ENCODE results near the gene PGAM4. TPM values are rescaled to one million over a fixed set of nuclear protein-coding genes. Genes with fewer than 3 reads are reported as not detected.
"Not testable (repeated sequence)": the region's sequence is repeated elsewhere in the genome, so short reads cannot be mapped to it uniquely, and the experiment has no call there.

The PGAM4 gene
- total and polyA plus RNA-seq, 9 donors: 0.13 to 0.48 (median 0.26) TPM; not detected in 6

- Histone ChIP-seq H3K4me1 (ENCODE audit: control insufficient read depth, insufficient read depth, low read length) (no peaks in the 10 kb centered on the region), H3K9me3 (replicated peaks; ENCODE audit: control insufficient read depth, low read depth, low read length) (no peaks in the 10 kb centered on the region), H3K4me3 (ENCODE audit: low read length) (no peak overlapping the region), H3K36me3 (ENCODE audit: control insufficient read depth, insufficient read depth, low read length) (no peaks in the 10 kb centered on the region), H3K27me3 (ENCODE audit: control insufficient read depth, insufficient read depth, low read length) (no peaks in the 10 kb centered on the region), H3K27ac (ENCODE audit: low read length) (no peak overlapping the region)
- no CpG with 5 or more reads among the region's 1 CpG for WGBS (ENCODE audit: insufficient coverage)
- DNase-seq: no peak
Observed at GRCh38 chrX:77935886-77936285, 33.6 kb downstream of the PGAM4 start.

DNA sequence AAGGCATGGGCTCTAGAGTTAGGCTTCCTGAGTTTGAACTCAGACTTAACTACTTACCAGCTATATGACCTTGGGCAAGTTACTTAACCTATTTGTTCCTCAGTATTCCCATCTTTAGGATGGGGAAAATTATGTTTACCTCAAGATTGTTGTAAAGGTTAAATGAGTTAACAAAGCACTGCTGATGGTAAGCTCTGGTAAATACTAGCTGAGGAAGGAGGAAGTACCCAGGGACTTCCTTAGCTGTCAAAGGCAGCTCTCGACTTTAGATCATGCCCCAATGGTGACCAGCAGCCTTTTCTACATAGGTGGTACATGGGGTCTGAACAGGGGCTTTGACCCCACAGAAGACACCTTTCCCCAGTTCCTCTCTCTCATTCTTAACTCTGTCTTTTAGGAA, 38.9 kb downstream of the PGAM4 start:
- Histone ChIP-seq H3K36me3 (ENCODE audit: control insufficient read depth, insufficient read depth, low read length) (no peaks in the 10 kb centered on the region), H3K27me3 (ENCODE audit: control insufficient read depth, insufficient read depth, low read length) (no peaks in the 10 kb centered on the region), H3K4me1 (ENCODE audit: control insufficient read depth, insufficient read depth, low read length) (no peaks in the 10 kb centered on the region), H3K9me3 (replicated peaks; ENCODE audit: control insufficient read depth, low read depth, low read length) (no peaks in the 10 kb centered on the region), H3K4me3 (ENCODE audit: low read length) (no peak overlapping the region), H3K27ac (ENCODE audit: low read length) (no peak overlapping the region)
- WGBS (ENCODE audit: insufficient coverage): no CpG with 5 or more reads among the region's 1 CpG
- no peak for DNase-seq

- Histone ChIP-seq H3K9me3 (replicated peaks; ENCODE audit: control insufficient read depth, low read depth, low read length) (no peaks in the 10 kb centered on the region), H3K4me3 (ENCODE audit: low read length) (no peak overlapping the region), H3K36me3 (ENCODE audit: control insufficient read depth, insufficient read depth, low read length) (no peaks in the 10 kb centered on the region), H3K27ac (ENCODE audit: low read length) (no peak overlapping the region), H3K4me1 (ENCODE audit: control insufficient read depth, insufficient read depth, low read length) (no peaks in the 10 kb centered on the region), H3K27me3 (ENCODE audit: control insufficient read depth, insufficient read depth, low read length) (no peaks in the 10 kb centered on the region)
- no peak for DNase-seq
- WGBS (ENCODE audit: insufficient coverage): no CpG with 5 or more reads among the region's 3 CpGs
Observed at GRCh38 chrX:77925764-77926163, 43.7 kb downstream of the PGAM4 start.

DNA sequence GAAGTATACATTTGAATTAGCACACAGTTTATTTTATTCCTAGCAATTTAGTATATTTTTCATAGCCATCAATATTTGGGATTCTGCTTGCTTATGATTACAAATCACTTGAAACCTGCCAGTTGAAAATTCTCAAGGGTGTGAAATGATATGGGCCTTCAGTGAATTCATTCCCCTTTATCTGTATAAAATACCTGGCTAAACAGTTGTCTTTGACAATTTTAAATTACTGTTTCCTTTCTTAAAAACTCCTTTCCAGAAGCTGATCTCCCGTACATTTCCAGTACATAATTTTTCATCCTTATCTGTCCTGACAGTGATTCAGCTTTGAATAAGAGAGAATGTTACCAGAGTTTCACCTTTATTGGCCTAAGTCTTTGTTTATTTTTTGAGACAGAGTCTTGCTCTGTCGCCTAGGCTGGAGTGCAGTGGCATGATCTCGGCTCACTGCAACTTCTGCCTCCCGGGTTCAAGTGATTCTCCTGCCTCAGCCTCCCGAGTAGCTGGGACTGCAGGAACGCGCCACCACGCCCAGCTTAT, 45.0 kb downstream of the PGAM4 start:
- H3K36me3 ChIP-seq (ENCODE audit: control insufficient read depth, insufficient read depth, low read length): no peaks in the 10 kb centered on the region
- DNase-seq: no peak
- H3K4me3 ChIP-seq (ENCODE audit: low read length): no peak overlapping the region
- H3K4me1 ChIP-seq (ENCODE audit: control insufficient read depth, insufficient read depth, low read length): no peaks in the 10 kb centered on the region
- H3K27me3 ChIP-seq (ENCODE audit: control insufficient read depth, insufficient read depth, low read length): no peaks in the 10 kb centered on the region
- WGBS (ENCODE audit: insufficient coverage): no CpG with 5 or more reads among the region's 8 CpGs
- H3K9me3 ChIP-seq (replicated peaks; ENCODE audit: control insufficient read depth, low read depth, low read length): no peaks in the 10 kb centered on the region
- H3K27ac ChIP-seq (ENCODE audit: low read length): no peak overlapping the region

DNA sequence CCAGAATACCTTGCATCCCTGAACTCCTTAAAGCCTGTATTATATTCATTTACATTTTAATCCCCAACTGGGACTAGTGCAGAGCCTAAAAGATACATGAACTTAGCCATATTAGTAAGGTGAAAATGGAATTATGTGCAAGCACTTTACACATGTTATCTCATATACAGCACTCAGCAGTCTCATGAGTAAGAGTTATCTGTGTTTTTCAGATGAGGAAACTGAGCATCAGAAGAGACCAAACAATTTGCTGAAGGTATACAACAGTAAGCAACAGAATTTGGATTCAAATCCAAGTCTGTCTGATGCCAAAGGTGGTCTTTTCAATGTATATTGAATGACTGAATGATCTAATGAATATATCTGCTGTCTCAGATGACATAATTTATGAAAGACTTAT, 46.7 kb downstream of the PGAM4 start:
- H3K27me3 ChIP-seq (ENCODE audit: control insufficient read depth, insufficient read depth, low read length): no peaks in the 10 kb centered on the region
- H3K9me3 ChIP-seq (replicated peaks; ENCODE audit: control insufficient read depth, low read depth, low read length): no peaks in the 10 kb centered on the region
- no peak for DNase-seq
- no peaks in the 10 kb centered on the region for H3K36me3 ChIP-seq (ENCODE audit: control insufficient read depth, insufficient read depth, low read length)
- H3K27ac ChIP-seq (ENCODE audit: low read length): no peak overlapping the region
- no peaks in the 10 kb centered on the region for H3K4me1 ChIP-seq (ENCODE audit: control insufficient read depth, insufficient read depth, low read length)
- no peak overlapping the region for H3K4me3 ChIP-seq (ENCODE audit: low read length)

- H3K27me3 ChIP-seq (ENCODE audit: control insufficient read depth, insufficient read depth, low read length); H3K4me3 ChIP-seq (ENCODE audit: low read length); H3K4me1 ChIP-seq (ENCODE audit: control insufficient read depth, insufficient read depth, low read length); DNase-seq; H3K27ac ChIP-seq (ENCODE audit: low read length); H3K9me3 ChIP-seq (replicated peaks; ENCODE audit: control insufficient read depth, low read depth, low read length); H3K36me3 ChIP-seq (ENCODE audit: control insufficient read depth, insufficient read depth, low read length): not testable (repeated sequence)
- WGBS (ENCODE audit: insufficient coverage): 63% methylated on average over 3 of the region's 6 CpGs
Observed at GRCh38 chrX:77919370-77919769, 50.1 kb downstream of the PGAM4 start.

GRCh38 chrX:77918568-77918967, 50.9 kb downstream of the PGAM4 start:
- H3K27me3 ChIP-seq (ENCODE audit: control insufficient read depth, insufficient read depth, low read length): no peaks in the 10 kb centered on the region
- DNase-seq: no peak
- no peak overlapping the region for H3K27ac ChIP-seq (ENCODE audit: low read length)
- no peaks in the 10 kb centered on the region for H3K36me3 ChIP-seq (ENCODE audit: control insufficient read depth, insufficient read depth, low read length)
- no CpG with 5 or more reads among the region's 3 CpGs for WGBS (ENCODE audit: insufficient coverage)
- no peak overlapping the region for H3K4me3 ChIP-seq (ENCODE audit: low read length)
- H3K9me3 ChIP-seq (replicated peaks; ENCODE audit: control insufficient read depth, low read depth, low read length): no peaks in the 10 kb centered on the region
- H3K4me1 ChIP-seq (ENCODE audit: control insufficient read depth, insufficient read depth, low read length): no peaks in the 10 kb centered on the region

Other genes with a start within 250 kb of the PGAM4 start
- 59.8 TPM for gene ATRX, start 183.4 kb downstream of the PGAM4 start, total RNA-seq
- gene ATRX, start 183.4 kb downstream of the PGAM4 start, polyA plus RNA-seq (ENCODE audit: insufficient read depth in 1 of 8, insufficient read length in 8 of 8, low replicate concordance in 1 of 8): 10 to 100 TPM; 28.4 to 60.7 (median 50.1) TPM
- gene MAGT1, start 74.2 kb downstream of the PGAM4 start, total RNA-seq: 47.8 TPM
- 10 to 100 TPM; 36.1 to 54.4 (median 42.1) TPM for gene MAGT1, start 74.2 kb downstream of the PGAM4 start, polyA plus RNA-seq (ENCODE audit: insufficient read depth in 1 of 8, insufficient read length in 8 of 8, low replicate concordance in 1 of 8)
- 505 TPM for gene COX7B, start 70.2 kb downstream of the PGAM4 start, total RNA-seq
- 100 to 1,000 TPM; 220 to 347 (median 264) TPM for gene COX7B, start 70.2 kb downstream of the PGAM4 start, polyA plus RNA-seq (ENCODE audit: insufficient read depth in 1 of 8, insufficient read length in 8 of 8, low replicate concordance in 1 of 8)
- gene ATP7A, start 58.9 kb downstream of the PGAM4 start, total RNA-seq: 12.9 TPM
- gene ATP7A, start 58.9 kb downstream of the PGAM4 start, polyA plus RNA-seq (ENCODE audit: insufficient read depth in 1 of 8, insufficient read length in 8 of 8, low replicate concordance in 1 of 8): 10 to 100 TPM in 1 of 8 donors, 1 to 10 TPM in 7; 5.6 to 10.7 (median 8.4) TPM
- 192 TPM for gene PGK1, start 134.6 kb upstream of the PGAM4 start, total RNA-seq
- 100 to 1,000 TPM; 210 to 300 (median 246) TPM for gene PGK1, start 134.6 kb upstream of the PGAM4 start, polyA plus RNA-seq (ENCODE audit: insufficient read depth in 1 of 8, insufficient read length in 8 of 8, low replicate concordance in 1 of 8)
- 21.6 TPM for gene TAF9B, start 170.0 kb upstream of the PGAM4 start, total RNA-seq
- 10 to 100 TPM; 24.5 to 31.0 (median 28.2) TPM for gene TAF9B, start 170.0 kb upstream of the PGAM4 start, polyA plus RNA-seq (ENCODE audit: insufficient read depth in 1 of 8, insufficient read length in 8 of 8, low replicate concordance in 1 of 8)

Measured in muscle of leg (tissue), 11 donors.